Activated T-cell treated with anti-CD3 and anti-CD28 coated beads, Interleukin-2, amount 50 U/mL, for 4 hours (primary cell): ENCODE data around the gene PROCA1. TPM values are rescaled to one million over a fixed set of nuclear protein-coding genes. Genes with fewer than 3 reads are reported as not detected.

Experiments used
- ATAC-seq, 2 donors: fragments of 200-7000 bp; cut with Tn5 transposase; one replicate each; pipeline ENCODE4 v1.10.0; 2021
- DNase-seq: peaks from one replicate; pipeline ENCODE4 v3.0.0-alpha.2; 2020
- H3K27me3 Mint-ChIP-seq: one replicate; pipeline ENCODE4 v1.8.0; 2021; ENCODE audit warnings: low read depth, mixed read lengths
- H3K36me3 Mint-ChIP-seq: one replicate; pipeline ENCODE4 v1.8.0; 2022; ENCODE audit warnings: mixed read lengths; ENCODE audit not compliant: insufficient read depth
- H3K4me1 Mint-ChIP-seq: one replicate; pipeline ENCODE4 v1.8.0; 2021; ENCODE audit warnings: low read depth, mixed read lengths
- H3K4me3 Mint-ChIP-seq: one replicate; pipeline ENCODE4 v1.8.0; 2021; ENCODE audit warnings: mild to moderate bottlenecking, moderate library complexity, mixed read lengths
- H3K9me3 Mint-ChIP-seq: one replicate; pipeline ENCODE4 v1.8.0; 2021; ENCODE audit warnings: mixed read lengths
- total RNA-seq, 3 donors: library from RNA; stranded (reverse); gene quantifications; one replicate each; pipeline ENCODE4 v1.2.1, GENCODE V29; 2021

Gene PROCA1, protein sequence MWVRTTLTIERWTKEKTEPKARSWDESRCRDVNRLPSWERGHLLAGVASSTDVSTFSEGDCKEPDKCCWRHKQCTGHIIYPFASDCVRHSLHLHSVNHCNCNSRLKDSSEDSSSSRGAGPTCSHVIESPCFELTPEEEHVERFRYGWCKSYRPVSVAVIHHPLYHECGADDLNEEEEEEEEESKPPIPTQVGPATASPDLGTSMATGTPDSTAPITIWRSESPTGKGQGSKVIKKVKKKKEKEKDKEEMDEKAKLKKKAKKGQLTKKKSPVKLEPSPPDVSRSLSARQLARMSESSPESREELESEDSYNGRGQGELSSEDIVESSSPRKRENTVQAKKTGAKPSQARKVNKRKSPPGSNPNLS
- 1 to 10 TPM in 2 of 3 donors, under 1 TPM in 1; 0.83 to 1.2 (median 1.1) TPM for total RNA-seq

DNA sequence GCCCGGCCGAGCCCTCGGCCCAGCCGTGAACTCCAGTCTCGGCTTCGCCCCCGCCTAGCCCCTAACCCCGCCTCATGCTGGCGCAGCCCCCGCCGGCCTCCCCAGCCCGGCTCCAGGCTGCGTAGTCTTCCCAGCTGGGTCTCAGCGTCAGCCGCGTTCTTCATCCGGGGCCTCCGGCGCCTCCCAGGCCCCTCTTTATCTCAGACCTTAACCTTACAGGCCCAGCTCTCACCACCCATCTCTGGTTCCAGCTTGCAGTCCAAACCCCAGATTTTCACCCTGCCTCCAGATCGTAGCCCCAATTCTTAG, at the start of gene PROCA1:
Gene PROCA1, minus strand, starts transcription at position 166 of the 309 bp plus-strand sequence. CDS start 228 bp downstream, outside the sequence.
- ATAC-seq (peak; percentile 34 to 42), DNase-seq (no peak)
- H3K4me3 Mint-ChIP-seq: peak within 1 kb of the TSS; percentile 80
- H3K27me3 Mint-ChIP-seq: peaks cover 11% of the 10 kb centered on the region
- no peaks in the 10 kb centered on the region for H3K9me3 Mint-ChIP-seq
- H3K36me3 Mint-ChIP-seq: no peaks in the 10 kb centered on the region
- H3K4me1 Mint-ChIP-seq: peaks cover 18% of the 10 kb centered on the region

DNA sequence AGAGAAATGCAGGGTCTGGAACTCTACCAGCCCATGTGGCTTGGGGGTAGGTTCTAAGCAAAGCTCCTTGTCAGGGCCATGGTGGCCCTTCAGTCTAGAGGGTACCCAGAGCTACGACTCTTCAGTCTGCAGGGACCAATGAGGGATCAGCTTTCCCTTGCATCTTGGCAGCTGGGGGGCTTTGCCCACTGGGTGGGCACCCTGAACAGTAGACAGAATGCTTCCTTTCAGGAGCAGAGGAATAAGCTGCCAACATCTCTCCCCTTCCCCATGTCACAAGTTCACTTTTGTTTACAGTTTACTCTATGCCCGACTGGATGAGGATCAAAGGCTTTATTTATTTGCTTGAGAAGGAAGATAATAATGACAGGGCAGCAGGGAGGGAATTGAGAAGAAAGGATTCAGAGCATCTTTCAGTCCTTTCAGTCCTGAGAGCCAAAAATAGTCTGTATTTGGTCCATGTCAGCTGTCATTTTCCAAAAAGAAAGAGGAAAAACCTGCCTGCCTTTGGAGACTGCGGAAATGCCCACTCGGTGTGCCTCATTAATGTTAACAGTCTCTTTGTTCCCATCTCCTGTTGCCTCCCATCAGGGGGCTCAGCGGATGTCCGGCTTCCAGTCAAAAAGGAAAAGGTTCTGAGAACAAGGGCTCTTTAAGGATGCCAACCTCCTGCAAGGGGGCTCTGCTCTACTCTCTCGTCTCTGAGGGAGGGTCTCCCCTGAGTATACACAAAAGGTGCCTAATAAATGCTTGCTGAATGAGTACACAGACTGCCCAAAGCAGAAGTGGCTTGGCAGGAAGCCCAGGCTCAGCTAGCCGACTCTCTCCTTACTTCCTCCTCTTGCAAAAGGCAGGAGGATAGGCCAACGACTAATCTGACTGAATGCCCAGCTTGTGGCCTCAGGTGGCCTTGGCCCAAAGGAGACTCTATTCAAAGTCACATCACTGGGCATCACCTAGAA, 49.2 kb upstream of the PROCA1 start:
- no peak for DNase-seq
- no peaks in the 10 kb centered on the region for H3K9me3 Mint-ChIP-seq
- peaks cover 10% of the 10 kb centered on the region for H3K4me1 Mint-ChIP-seq
- no peak overlapping the region for H3K4me3 Mint-ChIP-seq
- no peaks in the 10 kb centered on the region for H3K27me3 Mint-ChIP-seq
- ATAC-seq: no peak
- H3K36me3 Mint-ChIP-seq: peaks cover 28% of the 10 kb centered on the region

DNA sequence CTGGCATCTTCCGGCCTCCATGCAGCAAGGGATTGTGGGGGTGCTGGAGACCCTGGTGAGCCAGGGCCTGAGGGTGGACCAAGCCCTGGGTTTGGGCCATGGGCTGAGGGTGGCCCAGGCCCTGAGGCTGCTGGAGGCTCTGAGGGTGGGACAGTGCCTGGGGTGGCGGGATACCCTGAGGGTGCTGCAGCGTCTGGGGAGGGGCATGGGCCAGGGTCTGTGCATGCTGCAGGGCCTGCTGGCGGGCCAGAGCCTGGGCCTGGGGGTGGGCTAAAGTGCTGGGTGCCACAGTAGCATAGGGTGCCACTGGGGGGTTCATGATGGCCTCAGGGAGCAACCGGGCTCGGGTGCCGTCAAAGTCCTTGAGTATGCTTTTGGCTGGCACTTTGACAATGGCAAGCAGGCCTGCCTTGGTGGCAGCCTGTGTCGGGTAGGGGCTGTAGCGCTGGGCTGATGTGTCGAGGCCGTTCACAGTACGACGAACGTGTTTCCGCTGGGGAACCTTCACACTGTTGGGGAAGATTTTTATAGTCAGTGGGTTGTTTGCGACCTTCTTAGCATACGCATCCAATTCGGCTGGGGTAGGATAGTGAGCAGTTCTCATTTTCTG, 47.7 kb upstream of the PROCA1 start:
- no peak for ATAC-seq

DNA sequence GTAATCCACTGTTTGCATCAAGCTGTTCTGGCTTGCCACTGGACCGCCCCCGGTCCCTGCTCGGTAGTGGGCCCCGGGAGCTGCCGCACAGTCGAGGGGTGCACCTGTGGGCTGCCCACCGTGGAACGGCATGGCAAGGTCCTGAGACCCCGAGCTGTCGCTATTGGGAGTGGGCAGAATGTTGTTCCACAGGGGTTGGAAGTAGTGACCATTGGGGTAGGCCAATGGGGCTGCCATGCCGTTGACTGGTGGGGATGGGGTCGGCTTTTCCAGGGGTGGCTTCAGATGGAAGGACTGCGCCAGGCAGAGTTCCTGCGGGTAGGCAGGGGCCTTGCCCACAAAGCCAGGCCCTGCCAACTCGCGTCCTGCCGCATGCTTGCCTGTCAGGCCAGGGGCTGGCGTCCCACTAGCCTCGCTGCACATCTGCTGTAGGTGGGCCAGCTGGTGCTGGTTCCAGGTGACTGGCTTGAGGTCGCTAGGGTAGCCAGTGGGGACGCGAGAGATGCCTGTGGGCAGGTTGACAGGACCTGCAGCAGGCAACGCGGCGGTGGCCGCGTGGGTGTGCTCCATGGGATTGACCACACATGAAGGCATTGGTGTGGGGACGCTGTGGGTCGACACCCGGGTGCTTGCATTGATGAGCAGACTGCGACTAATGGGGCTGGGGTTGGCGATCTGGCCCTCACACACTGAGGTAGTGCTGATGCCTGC, 46.9 kb upstream of the PROCA1 start:
- H3K27me3 Mint-ChIP-seq: no peaks in the 10 kb centered on the region
- no peaks in the 10 kb centered on the region for H3K9me3 Mint-ChIP-seq
- peaks cover 7% of the 10 kb centered on the region for H3K4me1 Mint-ChIP-seq
- H3K36me3 Mint-ChIP-seq: peaks cover 23% of the 10 kb centered on the region
- DNase-seq (no peak), ATAC-seq (no peak)
- H3K4me3 Mint-ChIP-seq: no peak overlapping the region

More for the DNA sequence above, 47.7 kb upstream of the PROCA1 start:
- no peak for DNase-seq
- peaks cover 10% of the 10 kb centered on the region for H3K4me1 Mint-ChIP-seq
- H3K9me3 Mint-ChIP-seq: no peaks in the 10 kb centered on the region
- H3K27me3 Mint-ChIP-seq: no peaks in the 10 kb centered on the region
- H3K36me3 Mint-ChIP-seq: peaks cover 26% of the 10 kb centered on the region
- H3K4me3 Mint-ChIP-seq: no peak overlapping the region

DNA sequence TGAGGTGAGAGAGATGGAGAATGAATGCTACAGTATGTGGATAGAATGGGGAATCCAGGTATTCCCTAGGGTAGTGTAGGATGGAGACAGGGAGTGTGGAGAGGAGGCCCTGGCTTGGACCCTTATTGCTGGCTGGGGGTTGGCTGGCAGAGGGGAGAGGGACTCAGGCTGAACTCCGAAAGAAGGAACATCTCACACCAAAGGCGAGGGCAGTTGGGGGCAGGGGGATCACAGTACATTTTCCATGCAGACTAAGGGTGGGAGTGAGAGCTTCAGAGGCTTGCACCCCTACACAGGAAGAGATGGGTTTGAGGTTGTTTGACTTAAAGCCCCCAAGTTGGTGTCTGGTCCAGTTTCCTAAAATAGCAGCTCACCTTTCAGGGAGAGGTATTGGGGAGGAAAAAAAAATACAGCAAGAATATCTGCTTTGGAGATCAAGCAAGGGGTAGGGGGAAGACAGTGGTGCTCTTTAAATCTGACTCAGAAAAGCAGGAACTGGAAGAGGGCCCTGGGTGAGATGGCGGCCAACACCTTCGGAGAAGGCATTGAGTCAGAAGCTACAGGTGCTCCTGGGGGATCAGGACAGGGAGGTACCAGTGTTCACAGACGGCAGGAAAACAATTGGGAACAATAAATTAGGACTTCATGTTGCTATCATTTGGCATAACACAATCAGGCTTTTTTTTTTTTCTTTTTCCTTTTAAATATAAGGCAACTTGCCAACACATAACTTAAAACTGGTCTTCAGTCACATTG, 44.5 kb upstream of the PROCA1 start:
- DNase-seq (no peak), ATAC-seq (no peak)
- Mint-ChIP-seq H3K9me3 (no peaks in the 10 kb centered on the region), H3K4me1 (no peaks in the 10 kb centered on the region), H3K4me3 (no peak overlapping the region), H3K36me3 (peaks cover 22% of the 10 kb centered on the region), H3K27me3 (no peaks in the 10 kb centered on the region)

DNA sequence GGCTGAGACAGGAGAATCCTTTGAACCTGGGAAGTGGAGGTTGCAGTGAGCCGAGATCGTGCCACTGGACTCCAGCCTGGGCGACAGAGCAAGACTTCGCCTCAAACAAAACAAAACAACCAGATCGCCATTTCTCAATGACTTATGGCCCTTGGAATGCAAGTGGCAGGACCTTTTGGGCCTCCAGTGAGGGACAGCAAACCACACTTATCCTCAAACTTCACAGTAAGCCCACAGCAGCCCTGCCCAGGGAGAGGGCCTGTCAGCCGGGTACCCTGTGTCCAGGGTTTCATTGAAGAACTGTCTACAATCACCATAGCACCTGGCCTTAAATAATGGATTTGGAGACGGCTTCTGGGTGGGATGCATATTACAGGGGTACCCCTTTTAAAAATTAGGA, 43.8 kb upstream of the PROCA1 start:
- DNase-seq (no peak), ATAC-seq (no peak)
- Mint-ChIP-seq H3K27me3 (no peaks in the 10 kb centered on the region), H3K36me3 (peaks cover 22% of the 10 kb centered on the region), H3K4me3 (no peak overlapping the region), H3K9me3 (no peaks in the 10 kb centered on the region), H3K4me1 (no peaks in the 10 kb centered on the region)

DNA sequence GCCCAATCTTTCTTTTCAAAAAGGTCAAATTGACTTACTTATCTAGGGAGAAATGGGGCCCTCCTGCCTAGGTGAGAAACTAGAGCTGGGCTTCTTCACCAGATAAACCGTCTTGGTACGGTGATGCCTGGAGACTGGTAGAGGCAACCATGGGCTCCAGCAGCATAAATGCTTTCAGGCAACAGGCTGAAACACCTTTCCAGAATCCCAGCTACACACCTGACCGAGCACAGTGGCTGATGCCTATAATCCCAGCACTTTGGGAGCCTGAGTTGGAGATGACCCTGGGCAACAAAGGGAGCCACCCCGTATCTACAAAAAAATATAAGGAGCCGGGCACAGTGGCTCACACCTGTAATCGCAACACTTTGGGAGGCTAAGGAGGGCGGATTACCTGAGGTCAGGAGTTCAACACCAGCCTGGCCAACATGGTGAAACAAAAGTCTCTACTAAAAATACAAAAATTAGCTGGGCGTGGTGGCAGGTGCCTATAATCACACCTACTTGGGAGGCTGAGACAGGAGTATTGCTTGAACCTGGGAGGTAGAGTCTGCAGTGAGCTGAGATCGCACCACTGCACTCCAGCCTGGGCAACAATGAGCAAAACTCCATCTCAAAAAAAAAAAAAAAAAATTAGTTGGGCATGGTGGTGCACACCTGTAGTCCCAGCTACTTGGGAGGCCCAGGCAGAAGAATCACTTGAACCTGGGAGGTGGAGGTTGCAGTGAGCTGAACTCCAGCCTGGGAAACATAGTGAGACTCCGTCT, 40.1 kb upstream of the PROCA1 start:
- no peaks in the 10 kb centered on the region for H3K27me3 Mint-ChIP-seq
- H3K9me3 Mint-ChIP-seq: no peaks in the 10 kb centered on the region
- H3K4me1 Mint-ChIP-seq: peaks cover 8% of the 10 kb centered on the region
- DNase-seq (no peak), ATAC-seq (no peak)
- no peak overlapping the region for H3K4me3 Mint-ChIP-seq
- peaks cover 5% of the 10 kb centered on the region for H3K36me3 Mint-ChIP-seq

DNA sequence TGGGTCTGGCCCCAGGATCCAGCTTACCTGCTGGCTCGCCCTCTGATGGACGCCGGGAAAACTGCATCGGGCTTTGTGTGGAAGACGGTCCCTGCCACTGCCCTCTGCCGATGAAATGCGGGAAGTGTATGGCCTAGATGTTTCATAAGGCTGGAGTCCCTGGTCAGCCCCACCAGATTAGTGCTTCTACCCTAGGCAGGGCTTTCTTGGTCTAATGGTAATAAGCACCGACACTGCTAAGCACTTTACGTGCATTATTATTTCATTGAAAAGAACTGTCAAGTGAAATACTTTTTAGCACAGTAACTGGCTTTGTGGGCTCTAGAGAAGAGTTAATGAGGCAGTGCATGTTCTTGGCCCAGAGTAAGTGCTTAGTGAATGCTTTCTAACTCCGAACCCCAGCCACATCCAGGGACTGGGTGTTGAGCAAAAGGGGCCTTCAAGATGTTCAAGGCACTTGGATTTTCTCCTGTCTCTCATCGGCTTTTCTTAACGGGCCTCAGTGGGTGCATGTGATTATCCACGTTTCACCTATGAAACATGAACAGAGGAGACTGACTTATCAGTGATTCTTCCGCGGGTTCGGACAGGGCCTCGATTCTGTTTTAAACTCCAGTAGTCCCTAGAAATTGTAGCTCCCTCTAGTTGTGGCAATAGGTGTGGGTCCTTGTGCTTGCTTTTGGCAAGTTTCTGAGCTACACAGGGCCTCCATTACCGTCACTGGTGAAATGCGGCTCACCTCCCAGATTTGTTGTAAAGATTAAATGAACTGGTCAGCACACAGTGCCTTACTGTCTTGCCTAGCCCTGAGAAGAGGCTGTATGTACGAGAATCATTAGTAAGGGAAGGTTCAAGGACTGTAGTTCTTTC, 38.7 kb upstream of the PROCA1 start:
- peak overlapping the region; percentile 21 for H3K4me3 Mint-ChIP-seq

DNA sequence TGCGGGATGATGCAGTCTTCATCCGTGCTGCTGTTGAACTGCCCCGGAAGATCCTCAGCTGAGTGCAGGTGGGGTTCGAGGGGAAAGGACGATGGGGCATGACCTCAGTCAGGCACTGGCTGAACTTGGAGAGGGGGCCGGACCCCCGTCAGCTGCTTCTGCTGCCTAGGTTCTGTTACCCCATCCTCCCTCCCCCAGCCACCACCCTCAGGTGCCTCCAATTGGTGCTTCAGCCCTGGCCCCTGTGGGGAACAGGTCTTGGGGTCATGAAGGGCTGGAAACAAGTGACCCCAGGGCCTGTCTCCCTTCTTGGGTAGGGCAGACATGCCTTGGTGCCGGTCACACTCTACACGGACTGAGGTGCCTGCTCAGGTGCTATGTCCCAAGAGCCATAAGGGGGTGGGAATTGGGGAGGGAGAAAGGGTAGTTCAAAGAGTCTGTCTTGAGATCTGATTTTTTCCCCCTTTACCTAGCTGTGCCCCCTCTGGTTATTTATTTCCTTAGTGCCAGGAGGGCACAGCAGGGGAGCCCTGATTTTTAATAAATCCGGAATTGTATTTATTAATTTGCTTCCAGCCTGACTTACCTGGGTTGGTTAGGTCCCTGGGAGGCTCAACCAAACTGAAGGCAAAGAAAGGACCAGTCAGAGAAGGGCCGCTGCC, 38.0 kb upstream of the PROCA1 start:
- ATAC-seq (no peak), DNase-seq (no peak)
- Mint-ChIP-seq H3K9me3 (no peaks in the 10 kb centered on the region), H3K27me3 (no peaks in the 10 kb centered on the region), H3K36me3 (peaks cover 3% of the 10 kb centered on the region), H3K4me3 (peak overlapping the region; percentile 21), H3K4me1 (peaks cover 17% of the 10 kb centered on the region)

More for the DNA sequence above, 38.7 kb upstream of the PROCA1 start:
- DNase-seq: peak; percentile 84
- no peaks in the 10 kb centered on the region for H3K9me3 Mint-ChIP-seq
- peaks cover 1% of the 10 kb centered on the region for H3K36me3 Mint-ChIP-seq
- H3K27me3 Mint-ChIP-seq: no peaks in the 10 kb centered on the region
- peak; percentile 84 to 85 for ATAC-seq
- peaks cover 15% of the 10 kb centered on the region for H3K4me1 Mint-ChIP-seq

DNA sequence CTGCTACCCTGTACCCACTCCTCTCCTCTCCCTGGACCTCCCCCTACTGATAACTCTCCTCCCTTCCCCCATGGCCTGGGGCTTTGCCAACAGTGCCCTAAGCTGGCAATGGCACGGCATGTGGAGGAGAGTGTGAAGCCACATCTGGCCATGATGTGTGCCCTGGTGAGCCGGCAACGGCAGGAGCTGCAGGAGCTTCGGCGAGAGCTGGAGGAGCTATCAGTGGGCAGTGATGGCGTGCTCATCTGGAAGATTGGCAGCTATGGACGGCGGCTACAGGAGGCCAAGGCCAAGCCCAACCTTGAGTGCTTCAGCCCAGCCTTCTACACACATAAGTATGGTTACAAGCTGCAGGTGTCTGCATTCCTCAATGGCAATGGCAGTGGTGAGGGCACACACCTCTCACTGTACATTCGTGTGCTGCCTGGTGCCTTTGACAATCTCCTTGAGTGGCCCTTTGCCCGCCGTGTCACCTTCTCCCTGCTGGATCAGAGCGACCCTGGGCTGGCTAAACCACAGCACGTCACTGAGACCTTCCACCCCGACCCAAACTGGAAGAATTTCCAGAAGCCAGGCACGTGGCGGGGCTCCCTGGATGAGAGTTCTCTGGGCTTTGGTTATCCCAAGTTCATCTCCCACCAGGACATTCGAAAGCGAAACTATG, 37.3 kb upstream of the PROCA1 start:
- DNase-seq: no peak
- peaks cover 17% of the 10 kb centered on the region for H3K4me1 Mint-ChIP-seq

More for the DNA sequence above, 37.3 kb upstream of the PROCA1 start:
- H3K36me3 Mint-ChIP-seq: peaks cover 3% of the 10 kb centered on the region
- no peaks in the 10 kb centered on the region for H3K27me3 Mint-ChIP-seq
- ATAC-seq: no peak
- H3K4me3 Mint-ChIP-seq: no peak overlapping the region
- H3K9me3 Mint-ChIP-seq: no peaks in the 10 kb centered on the region
